ENCODE data around the gene ZFAND6. TPM values are rescaled to one million over a fixed set of nuclear protein-coding genes. Genes with fewer than 3 reads are reported as not detected.

ZFAND6 gene
- total RNA-seq, 1 donor from 2014 or later: 120 TPM

- no peak for DNase-seq
These were observed 112.3 kb downstream of the ZFAND6 start for GRCh38 chr15:80171787-80172186.

- DNase-seq: no peak
These were observed 112.9 kb downstream of the ZFAND6 start for GRCh38 chr15:80172401-80172800.

GRCh38 chr15:80173022-80173759, 113.7 kb downstream of the ZFAND6 start:
- no peak for DNase-seq

GRCh38 chr15:80174017-80174746, 114.7 kb downstream of the ZFAND6 start:
- no peak for DNase-seq

GRCh38 chr15:80175436-80175835, 116.0 kb downstream of the ZFAND6 start:
- no peak for DNase-seq

- no peak for DNase-seq
These were observed 117.0 kb downstream of the ZFAND6 start for GRCh38 chr15:80176443-80176842.

GRCh38 chr15:80177156-80177555, 117.7 kb downstream of the ZFAND6 start:
- DNase-seq: no peak

GRCh38 chr15:80179025-80179759, 119.7 kb downstream of the ZFAND6 start:
- DNase-seq: no peak

GRCh38 chr15:80179935-80180334, 120.5 kb downstream of the ZFAND6 start:
- no peak for DNase-seq

GRCh38 chr15:80180468-80180867, 121.0 kb downstream of the ZFAND6 start:
- DNase-seq: no peak

- no peak for DNase-seq
These were observed 121.5 kb downstream of the ZFAND6 start for GRCh38 chr15:80180986-80181385.

GRCh38 chr15:80182611-80183261, 123.3 kb downstream of the ZFAND6 start:
- DNase-seq: peak; percentile 71

GRCh38 chr15:80183306-80183705, 123.8 kb downstream of the ZFAND6 start:
- DNase-seq: no peak

- DNase-seq: no peak
These were observed 124.4 kb downstream of the ZFAND6 start for GRCh38 chr15:80183886-80184285.

- no peak for DNase-seq
These were observed 125.1 kb downstream of the ZFAND6 start for GRCh38 chr15:80184554-80184953.

GRCh38 chr15:80185152-80185551, 125.7 kb downstream of the ZFAND6 start:
- no peak for DNase-seq

GRCh38 chr15:80186066-80186465, 126.6 kb downstream of the ZFAND6 start:
- DNase-seq: no peak

- no peak for DNase-seq
These were observed 127.1 kb downstream of the ZFAND6 start for GRCh38 chr15:80186597-80186996.

Measured in skin of body (tissue), 2 donors.